Activated naive CD4-positive, alpha-beta T cell treated with anti-CD3 and anti-CD28 coated beads, Interleukin-2, amount 50 U/mL, for 24 hours (primary cell): Measurements from ENCODE around the gene CHKA.
A peak's percentile ranks its signal among the peaks of the same experiment; 100 is the strongest.

Source experiments
- H3K27ac Mint-ChIP-seq: one replicate; pipeline ENCODE4 v1.8.0; 2021; ENCODE audit warnings: mild to moderate bottlenecking, mixed read lengths
- H3K27me3 Mint-ChIP-seq: one replicate; pipeline ENCODE4 v1.8.0; 2021; ENCODE audit warnings: mixed read lengths
- H3K36me3 Mint-ChIP-seq: one replicate; pipeline ENCODE4 v1.8.0; 2021; ENCODE audit warnings: mixed read lengths
- H3K4me1 Mint-ChIP-seq: one replicate; pipeline ENCODE4 v1.8.0; 2021; ENCODE audit warnings: mixed read lengths
- H3K4me3 Mint-ChIP-seq: one replicate; pipeline ENCODE4 v1.8.0; 2021; ENCODE audit warnings: mild to moderate bottlenecking, mixed read lengths
- H3K9me3 Mint-ChIP-seq: one replicate; pipeline ENCODE4 v1.8.0; 2021; ENCODE audit warnings: mixed read lengths

Gene CHKA

GRCh38 chr11:68130121-68130520 lies 8.9 kb upstream of the CHKA start:
- Mint-ChIP-seq H3K9me3 (peaks cover 4% of the 10 kb centered on the region), H3K27me3 (peaks cover 10% of the 10 kb centered on the region), H3K4me1 (peaks cover 5% of the 10 kb centered on the region), H3K27ac (no peak overlapping the region), H3K4me3 (no peak overlapping the region), H3K36me3 (peaks cover 10% of the 10 kb centered on the region)

GRCh38 chr11:68128682-68129327 lies 7.6 kb upstream of the CHKA start:
- no peak overlapping the region for H3K4me3 Mint-ChIP-seq
- peaks cover 2% of the 10 kb centered on the region for H3K4me1 Mint-ChIP-seq
- peaks cover 10% of the 10 kb centered on the region for H3K27me3 Mint-ChIP-seq
- peaks cover 4% of the 10 kb centered on the region for H3K9me3 Mint-ChIP-seq
- peaks cover 9% of the 10 kb centered on the region for H3K36me3 Mint-ChIP-seq
- H3K27ac Mint-ChIP-seq = no peak overlapping the region

GRCh38 chr11:68127714-68128681 lies 6.8 kb upstream of the CHKA start:
- Mint-ChIP-seq H3K27ac (no peak overlapping the region), H3K9me3 (peaks cover 4% of the 10 kb centered on the region), H3K4me1 (no peaks in the 10 kb centered on the region), H3K4me3 (no peak overlapping the region), H3K36me3 (peaks cover 9% of the 10 kb centered on the region), H3K27me3 (peaks cover 10% of the 10 kb centered on the region)

GRCh38 chr11:68125164-68125563 lies 4.0 kb upstream of the CHKA start:
- Mint-ChIP-seq H3K4me3 (no peak overlapping the region), H3K27ac (no peak overlapping the region), H3K27me3 (peaks cover 10% of the 10 kb centered on the region), H3K9me3 (no peaks in the 10 kb centered on the region), H3K36me3 (peaks cover 4% of the 10 kb centered on the region), H3K4me1 (peaks cover 3% of the 10 kb centered on the region)

- Mint-ChIP-seq H3K4me1 (peaks cover 8% of the 10 kb centered on the region), H3K4me3 (no peak overlapping the region), H3K27ac (no peak overlapping the region), H3K36me3 (no peaks in the 10 kb centered on the region), H3K9me3 (no peaks in the 10 kb centered on the region), H3K27me3 (no peaks in the 10 kb centered on the region)
Measured at GRCh38 chr11:68122936-68123539, 1.9 kb upstream of the CHKA start.

GRCh38 chr11:68120273-68121066 lies 718 bp downstream of the CHKA start:
- Mint-ChIP-seq H3K27me3 (no peaks in the 10 kb centered on the region), H3K36me3 (no peaks in the 10 kb centered on the region), H3K4me3 (peak overlapping the region; percentile 93), H3K27ac (peak overlapping the region; percentile 72), H3K4me1 (peaks cover 8% of the 10 kb centered on the region), H3K9me3 (no peaks in the 10 kb centered on the region)

GRCh38 chr11:68118706-68119448 lies 2.3 kb downstream of the CHKA start:
- Mint-ChIP-seq H3K9me3 (no peaks in the 10 kb centered on the region), H3K4me1 (peaks cover 8% of the 10 kb centered on the region), H3K27ac (no peak overlapping the region)

GRCh38 chr11:68117853-68118470 lies 3.2 kb downstream of the CHKA start:
- Mint-ChIP-seq H3K4me1 (peaks cover 8% of the 10 kb centered on the region), H3K4me3 (no peak overlapping the region), H3K36me3 (no peaks in the 10 kb centered on the region), H3K27me3 (no peaks in the 10 kb centered on the region), H3K27ac (no peak overlapping the region), H3K9me3 (no peaks in the 10 kb centered on the region)

More at GRCh38 chr11:68118706-68119448, 2.3 kb downstream of the CHKA start:
- peak overlapping the region; percentile 26 for H3K4me3 Mint-ChIP-seq
- no peaks in the 10 kb centered on the region for H3K36me3 Mint-ChIP-seq
- H3K27me3 Mint-ChIP-seq = no peaks in the 10 kb centered on the region

- no peaks in the 10 kb centered on the region for H3K9me3 Mint-ChIP-seq
- no peak overlapping the region for H3K4me3 Mint-ChIP-seq
- H3K4me1 Mint-ChIP-seq = peaks cover 8% of the 10 kb centered on the region
Measured at GRCh38 chr11:68116974-68117373, 4.2 kb downstream of the CHKA start.

GRCh38 chr11:68116126-68116525 lies 5.1 kb downstream of the CHKA start:
- H3K4me3 Mint-ChIP-seq = no peak overlapping the region
- H3K9me3 Mint-ChIP-seq = no peaks in the 10 kb centered on the region
- H3K4me1 Mint-ChIP-seq = peaks cover 8% of the 10 kb centered on the region

More at GRCh38 chr11:68116974-68117373, 4.2 kb downstream of the CHKA start:
- no peaks in the 10 kb centered on the region for H3K27me3 Mint-ChIP-seq
- no peaks in the 10 kb centered on the region for H3K36me3 Mint-ChIP-seq
- no peak overlapping the region for H3K27ac Mint-ChIP-seq

GRCh38 chr11:68115285-68115684 lies 5.9 kb downstream of the CHKA start:
- no peaks in the 10 kb centered on the region for H3K9me3 Mint-ChIP-seq
- H3K4me1 Mint-ChIP-seq = peaks cover 7% of the 10 kb centered on the region
- H3K27ac Mint-ChIP-seq = no peak overlapping the region
- H3K4me3 Mint-ChIP-seq = no peak overlapping the region
- no peaks in the 10 kb centered on the region for H3K36me3 Mint-ChIP-seq
- no peaks in the 10 kb centered on the region for H3K27me3 Mint-ChIP-seq

More at GRCh38 chr11:68116126-68116525, 5.1 kb downstream of the CHKA start:
- no peak overlapping the region for H3K27ac Mint-ChIP-seq
- H3K36me3 Mint-ChIP-seq = no peaks in the 10 kb centered on the region
- H3K27me3 Mint-ChIP-seq = no peaks in the 10 kb centered on the region

- H3K4me3 Mint-ChIP-seq = no peak overlapping the region
- no peaks in the 10 kb centered on the region for H3K9me3 Mint-ChIP-seq
- peaks cover 4% of the 10 kb centered on the region for H3K4me1 Mint-ChIP-seq
- H3K36me3 Mint-ChIP-seq = no peaks in the 10 kb centered on the region
- no peak overlapping the region for H3K27ac Mint-ChIP-seq
- no peaks in the 10 kb centered on the region for H3K27me3 Mint-ChIP-seq
Measured at GRCh38 chr11:68113986-68114385, 7.2 kb downstream of the CHKA start.

GRCh38 chr11:68107689-68108088 lies 13.5 kb downstream of the CHKA start:
- no peaks in the 10 kb centered on the region for H3K9me3 Mint-ChIP-seq
- H3K4me1 Mint-ChIP-seq = no peaks in the 10 kb centered on the region
- H3K27ac Mint-ChIP-seq = peak overlapping the region; percentile 9
- no peaks in the 10 kb centered on the region for H3K27me3 Mint-ChIP-seq
- H3K4me3 Mint-ChIP-seq = no peak overlapping the region
- no peaks in the 10 kb centered on the region for H3K36me3 Mint-ChIP-seq

GRCh38 chr11:68106165-68106940 lies 14.8 kb downstream of the CHKA start:
- Mint-ChIP-seq H3K27me3 (no peaks in the 10 kb centered on the region), H3K9me3 (no peaks in the 10 kb centered on the region), H3K4me1 (peaks cover 1% of the 10 kb centered on the region), H3K27ac (no peak overlapping the region), H3K36me3 (no peaks in the 10 kb centered on the region), H3K4me3 (no peak overlapping the region)
